A673 (cell line): ENCODE results near the gene ERC1.

Source experiments
- CTCF ChIP-seq: fragments of 300-800, 200-600 bp; sonication (generic); conservative IDR thresholded peaks from 2 replicates; pipeline ENCODE4 v1.5.1; 2017; ENCODE audit warnings: low read depth, mild to moderate bottlenecking, antibody characterized with exemption, low read length, moderate library complexity, mixed read lengths
- EZH2 ChIP-seq: fragments of 200-600 bp; sonication (generic); IDR thresholded peaks from 2 replicates; pipeline ENCODE4 v1.6.1; 2017; ENCODE audit warnings: borderline replicate concordance, low read depth, mild to moderate bottlenecking, mixed read lengths, antibody characterized with exemption, low read length; ENCODE audit not compliant: poor library complexity, severe bottlenecking

- TF ChIP-seq CTCF, result no peak
- TF ChIP-seq EZH2, result no peak
Observed at GRCh38 chr12:951176-951575, 39.8 kb upstream of the ERC1 start.
